WTC11 (cell line): ENCODE data around the gene NRXN3. TPM values are rescaled to one million over a fixed set of nuclear protein-coding genes. Genes with fewer than 3 reads are reported as not detected.

Experiments used
- ATAC-seq: fragments of 200-7000 bp; cut with Tn5 transposase; 2 replicates; pipeline ENCODE4 v1.10.0; 2021; ENCODE audit warnings: mild to moderate bottlenecking, moderate library complexity
- CTCF ChIA-PET: fragments of 300-600 bp; sonication (Branson Sonifier 250); formaldehyde crosslinking; loops from one replicate; lab custom pipeline; 2021; ENCODE audit warnings: antibody characterized with exemption; lab: Charles Lee
- POLR2A ChIA-PET: fragments of 350-600 bp; sonication (Branson Sonifier 250); formaldehyde crosslinking; loops from one replicate; lab custom pipeline; 2021; ENCODE audit warnings: antibody characterized with exemption; lab: Charles Lee
- DNase-seq: peaks from one replicate; pipeline ENCODE4 v3.0.0; 2021; ENCODE audit warnings: low spot score
- H3K27ac Mint-ChIP-seq: 2 replicates; pipeline ENCODE4 v1.8.0; 2021; ENCODE audit warnings: mixed read lengths
- H3K27me3 Mint-ChIP-seq: 2 replicates; pipeline ENCODE4 v1.8.0; 2021; ENCODE audit warnings: low read depth, mild to moderate bottlenecking, moderate library complexity, mixed read lengths
- H3K36me3 Mint-ChIP-seq: 2 replicates; pipeline ENCODE4 v1.8.0; 2021; ENCODE audit warnings: mixed read lengths
- H3K4me1 Mint-ChIP-seq: 2 replicates; pipeline ENCODE4 v1.8.0; 2022; ENCODE audit warnings: mixed read lengths
- H3K4me3 Mint-ChIP-seq: 2 replicates; pipeline ENCODE4 v1.8.0; 2021; ENCODE audit warnings: mild to moderate bottlenecking, moderate library complexity, mixed read lengths
- H3K9me3 Mint-ChIP-seq: 2 replicates; pipeline ENCODE4 v1.8.0; 2021; ENCODE audit warnings: mixed read lengths
- ATF2 ChIP-seq: sonication (generic); formaldehyde crosslinking; IDR thresholded peaks from 2 replicates; pipeline ENCODE4 v1.8.1; 2022; ENCODE audit warnings: low read depth, missing genetic modification reagents, borderline replicate concordance
- ATF6 ChIP-seq: sonication (generic); formaldehyde crosslinking; IDR thresholded peaks from 2 replicates; pipeline ENCODE4 v1.8.1; 2023; ENCODE audit warnings: mild to moderate bottlenecking, missing genetic modification reagents
- E2F1 ChIP-seq: sonication (generic); formaldehyde crosslinking; IDR thresholded peaks from 2 replicates; pipeline ENCODE4 v1.8.0; 2022; ENCODE audit warnings: mild to moderate bottlenecking, missing genetic modification reagents
- E2F4 ChIP-seq: sonication (generic); formaldehyde crosslinking; IDR thresholded peaks from 2 replicates; pipeline ENCODE4 v1.8.1; 2022; ENCODE audit warnings: low read depth, mild to moderate bottlenecking, moderate library complexity, missing genetic modification reagents, borderline replicate concordance
- ELF4 ChIP-seq: sonication (generic); formaldehyde crosslinking; IDR thresholded peaks from 2 replicates; pipeline ENCODE4 v1.8.1; 2022; ENCODE audit warnings: low read depth, mild to moderate bottlenecking, moderate library complexity, missing genetic modification reagents
- ETV6 ChIP-seq: sonication (generic); formaldehyde crosslinking; IDR thresholded peaks from 2 replicates; pipeline ENCODE4 v1.8.1; 2022; ENCODE audit warnings: mild to moderate bottlenecking, missing genetic modification reagents
- FOXP1 ChIP-seq: sonication (generic); formaldehyde crosslinking; IDR thresholded peaks from 2 replicates; pipeline ENCODE4 v1.8.0; 2022; ENCODE audit warnings: missing genetic modification reagents, mild to moderate bottlenecking, moderate library complexity, borderline replicate concordance
- GRHL2 ChIP-seq: fragments of 250-450 bp; sonication (Bioruptor Pico); IDR thresholded peaks from 2 replicates; pipeline ENCODE4 v1.8.0; 2022; ENCODE audit warnings: mild to moderate bottlenecking, moderate library complexity; ENCODE audit not compliant: insufficient replicate concordance, severe bottlenecking
- IRF1 ChIP-seq: sonication (generic); formaldehyde crosslinking; IDR thresholded peaks from 2 replicates; pipeline ENCODE4 v1.8.0; 2023; ENCODE audit warnings: missing genetic modification reagents
- NFYB ChIP-seq: sonication (generic); formaldehyde crosslinking; conservative IDR thresholded peaks from 2 replicates; pipeline ENCODE4 v1.8.0; 2022; ENCODE audit warnings: low read depth, missing genetic modification reagents
- PRRX2 ChIP-seq: fragments of 250-450 bp; sonication (Bioruptor Pico); IDR thresholded peaks from 2 replicates; pipeline ENCODE4 v1.8.0; 2021; ENCODE audit warnings: mild to moderate bottlenecking
- RELA ChIP-seq: sonication (generic); formaldehyde crosslinking; IDR thresholded peaks from 2 replicates; pipeline ENCODE4 v1.8.1; 2022; ENCODE audit warnings: missing genetic modification reagents, mild to moderate bottlenecking, borderline replicate concordance
- SOX15 ChIP-seq: fragments of 250-450 bp; sonication (Bioruptor Pico); IDR thresholded peaks from 2 replicates; pipeline ENCODE4 v1.9.0; 2021; ENCODE audit warnings: mild to moderate bottlenecking
- TEAD4 ChIP-seq: sonication (generic); formaldehyde crosslinking; IDR thresholded peaks from 2 replicates; pipeline ENCODE4 v1.8.0; 2022; ENCODE audit warnings: mild to moderate bottlenecking, missing genetic modification reagents
- USF1 ChIP-seq: sonication (generic); formaldehyde crosslinking; IDR thresholded peaks from 2 replicates; pipeline ENCODE4 v1.8.0; 2022; ENCODE audit warnings: mild to moderate bottlenecking, missing genetic modification reagents
- ZBTB43 ChIP-seq: sonication (generic); formaldehyde crosslinking; IDR thresholded peaks from 2 replicates; pipeline ENCODE4 v1.8.1; 2023; ENCODE audit warnings: mild to moderate bottlenecking, missing genetic modification reagents
- ZMAT4 ChIP-seq: fragments of 250-450 bp; sonication (Bioruptor Pico); IDR thresholded peaks from 2 replicates; pipeline ENCODE4 v1.9.0; 2021; ENCODE audit warnings: mild to moderate bottlenecking
- ZNF121 ChIP-seq: sonication (generic); formaldehyde crosslinking; IDR thresholded peaks from 2 replicates; pipeline ENCODE4 v1.8.0; 2023; ENCODE audit warnings: missing genetic modification reagents
- ZNF281 ChIP-seq: sonication (generic); formaldehyde crosslinking; IDR thresholded peaks from 2 replicates; pipeline ENCODE4 v1.8.0; 2023; ENCODE audit warnings: mild to moderate bottlenecking, missing genetic modification reagents
- ZNF416 ChIP-seq: fragments of 250-450 bp; sonication (Bioruptor Pico); IDR thresholded peaks from 2 replicates; pipeline ENCODE4 v1.9.0; 2021; ENCODE audit warnings: mild to moderate bottlenecking, inconsistent platforms
- ZNF423 ChIP-seq: fragments of 250-450 bp; sonication (Bioruptor Pico); IDR thresholded peaks from 2 replicates; pipeline ENCODE4 v2.1.2; 2022; ENCODE audit warnings: mild to moderate bottlenecking, moderate library complexity
- ZNF671 ChIP-seq: fragments of 250-450 bp; sonication (Bioruptor Pico); IDR thresholded peaks from 2 replicates; pipeline ENCODE4 v1.8.0; 2021; ENCODE audit warnings: mild to moderate bottlenecking
- total RNA-seq: library from RNA; stranded (reverse); gene quantifications from 3 replicates; pipeline ENCODE4 v1.2.3, GENCODE V29; 2021

The NRXN3 gene
- total RNA-seq, 1 experiment from 2014 or later, result 3.0 TPM

GRCh38 chr14:79467835-79468234 lies 1297.7 kb downstream of the NRXN3 start:
- CTCF ChIA-PET, result no interaction called here
- Mint-ChIP-seq H3K4me3 (no peak overlapping the region), H3K36me3 (peaks cover 7% of the 10 kb centered on the region; the same call in 1 of the 2 replicates), H3K4me1 (peaks cover 23% of the 10 kb centered on the region), H3K9me3 (peaks cover 16% of the 10 kb centered on the region; the same call in 1 of the 2 replicates)
- POLR2A ChIA-PET, result interaction anchor here (0.7 kb wide), 1 partner anchor 169 kb away, joined by 3 read pairs; no protein-coding TSS in a partner anchor
- TF ChIP-seq ZBTB43 (CRISPR knock-in tag) (no peak), ATF2 (CRISPR knock-in tag) (no peak), E2F4 (CRISPR knock-in tag) (no peak), ZMAT4 (CRISPR knock-in tag) (no peak), NFYB (CRISPR knock-in tag) (no peak), SOX15 (no peak), TEAD4 (CRISPR knock-in tag) (no peak)
- TF ChIP-seq, all 79 proteins: peak for 0
- H3K27ac Mint-ChIP-seq, result no peak overlapping the region
- no peak for DNase-seq
- H3K27me3 Mint-ChIP-seq, result peaks cover 2% of the 10 kb centered on the region; the same call in 1 of the 2 replicates
- no peak for ATAC-seq

GRCh38 chr14:79468486-79468885 lies 1298.3 kb downstream of the NRXN3 start:
- no peak for DNase-seq
- TF ChIP-seq ZNF671, result no peak
- no peak for TF ChIP-seq ELF4 (CRISPR knock-in tag)
- no peak for TF ChIP-seq E2F1 (CRISPR knock-in tag)
- TF ChIP-seq ZNF416 (CRISPR knock-in tag), result no peak
- TF ChIP-seq ETV6 (CRISPR knock-in tag), result no peak
- no peak for TF ChIP-seq GRHL2 (CRISPR knock-in tag)
- TF ChIP-seq PRRX2 (CRISPR knock-in tag), result no peak
- no peak for TF ChIP-seq ZNF281
- no peak for TF ChIP-seq TEAD4 (CRISPR knock-in tag)
- TF ChIP-seq USF1 (CRISPR knock-in tag), result no peak
- TF ChIP-seq RELA (CRISPR knock-in tag), result no peak
- TF ChIP-seq IRF1 (CRISPR knock-in tag), result no peak
- TF ChIP-seq ZNF423 (CRISPR knock-in tag), result no peak
- no peak for TF ChIP-seq ZNF121 (CRISPR knock-in tag)
- TF ChIP-seq ATF6, result no peak
- no peak for TF ChIP-seq FOXP1 (CRISPR knock-in tag)
- POLR2A ChIA-PET, result interaction anchor here (0.7 kb wide), 1 partner anchor 170 kb away, joined by 3 read pairs; no protein-coding TSS in a partner anchor
- H3K4me3 Mint-ChIP-seq, result no peak overlapping the region
- no peak overlapping the region for H3K27ac Mint-ChIP-seq
- peaks cover 28% of the 10 kb centered on the region for H3K4me1 Mint-ChIP-seq
- H3K27me3 Mint-ChIP-seq, result peaks cover 2% of the 10 kb centered on the region; the same call in 1 of the 2 replicates
- CTCF ChIA-PET, result no interaction called here
- peaks cover 7% of the 10 kb centered on the region; the same call in 1 of the 2 replicates for H3K36me3 Mint-ChIP-seq
- ATAC-seq, result no peak
- H3K9me3 Mint-ChIP-seq, result peaks cover 11% of the 10 kb centered on the region; the same call in 1 of the 2 replicates
